ENCODE results near the gene LRMDA.

LRMDA gene

GRCh38 chr10:76038696-76039095, 607.3 kb downstream of the LRMDA start:
- H3K27ac ChIP-seq (ENCODE audit: low read depth, low read length), result no peak overlapping the region
- peaks cover 14% of the 10 kb centered on the region for H3K9me3 ChIP-seq (ENCODE audit: insufficient read depth, low read depth, low read length)
- no peaks in the 10 kb centered on the region for H3K27me3 ChIP-seq (ENCODE audit: insufficient read depth, low read length)
- H3K9ac ChIP-seq (ENCODE audit: low read depth, low read length), result no peak overlapping the region
- H3K36me3 ChIP-seq (ENCODE audit: insufficient read depth, low read length), result no peaks in the 10 kb centered on the region
- H3K4me3 ChIP-seq (ENCODE audit: low read length), result no peak overlapping the region
- H3K4me1 ChIP-seq (ENCODE audit: insufficient read depth, low read length), result peaks cover 15% of the 10 kb centered on the region

GRCh38 chr10:76040107-76040829, 608.8 kb downstream of the LRMDA start:
- peaks cover 14% of the 10 kb centered on the region for H3K9me3 ChIP-seq (ENCODE audit: insufficient read depth, low read depth, low read length)
- peaks cover 2% of the 10 kb centered on the region; the same call in 1 of the 2 replicates for H3K4me1 ChIP-seq (ENCODE audit: insufficient read depth, low read length)
- H3K4me3 ChIP-seq (ENCODE audit: low read length), result no peak overlapping the region
- no peaks in the 10 kb centered on the region; the same call in 1 of the 2 replicates for H3K27me3 ChIP-seq (ENCODE audit: insufficient read depth, low read length)
- H3K27ac ChIP-seq (ENCODE audit: low read depth, low read length), result no peak overlapping the region
- H3K36me3 ChIP-seq (ENCODE audit: insufficient read depth, low read length), result no peaks in the 10 kb centered on the region
- H3K9ac ChIP-seq (ENCODE audit: low read depth, low read length), result no peak overlapping the region
- 97% methylated on average over 4 of the region's 6 CpGs for WGBS

- Histone ChIP-seq H3K27me3 (ENCODE audit: insufficient read depth, low read length) (no peaks in the 10 kb centered on the region; the same call in 1 of the 2 replicates), H3K9ac (ENCODE audit: low read depth, low read length) (no peak overlapping the region), H3K4me1 (ENCODE audit: insufficient read depth, low read length) (no peaks in the 10 kb centered on the region), H3K4me3 (ENCODE audit: low read length) (no peak overlapping the region), H3K36me3 (ENCODE audit: insufficient read depth, low read length) (no peaks in the 10 kb centered on the region), H3K27ac (ENCODE audit: low read depth, low read length) (no peak overlapping the region), H3K9me3 (ENCODE audit: insufficient read depth, low read depth, low read length) (peaks cover 14% of the 10 kb centered on the region)
- WGBS, result 96% methylated on average over 6 of the region's 6 CpGs
Measured at GRCh38 chr10:76040830-76041220, 609.4 kb downstream of the LRMDA start.

GRCh38 chr10:76041551-76041950, 610.1 kb downstream of the LRMDA start:
- H3K27ac ChIP-seq (ENCODE audit: low read depth, low read length), result no peak overlapping the region
- WGBS, result 97% methylated on average over 5 of the region's 5 CpGs
- no peaks in the 10 kb centered on the region; the same call in 1 of the 2 replicates for H3K27me3 ChIP-seq (ENCODE audit: insufficient read depth, low read length)
- H3K9ac ChIP-seq (ENCODE audit: low read depth, low read length), result no peak overlapping the region
- H3K36me3 ChIP-seq (ENCODE audit: insufficient read depth, low read length), result no peaks in the 10 kb centered on the region
- H3K4me1 ChIP-seq (ENCODE audit: insufficient read depth, low read length), result no peaks in the 10 kb centered on the region
- peaks cover 14% of the 10 kb centered on the region for H3K9me3 ChIP-seq (ENCODE audit: insufficient read depth, low read depth, low read length)
- no peak overlapping the region for H3K4me3 ChIP-seq (ENCODE audit: low read length)

- no peaks in the 10 kb centered on the region for H3K4me1 ChIP-seq (ENCODE audit: insufficient read depth, low read length)
- H3K9ac ChIP-seq (ENCODE audit: low read depth, low read length), result no peak overlapping the region
- H3K27ac ChIP-seq (ENCODE audit: low read depth, low read length), result no peak overlapping the region
- 94% methylated on average over 2 of the region's 2 CpGs for WGBS
- H3K36me3 ChIP-seq (ENCODE audit: insufficient read depth, low read length), result no peaks in the 10 kb centered on the region
- H3K4me3 ChIP-seq (ENCODE audit: low read length), result no peak overlapping the region
- peaks cover 9% of the 10 kb centered on the region for H3K9me3 ChIP-seq (ENCODE audit: insufficient read depth, low read depth, low read length)
- H3K27me3 ChIP-seq (ENCODE audit: insufficient read depth, low read length), result no peaks in the 10 kb centered on the region; the same call in 1 of the 2 replicates
Measured at GRCh38 chr10:76043261-76043660, 611.8 kb downstream of the LRMDA start.

GRCh38 chr10:76044751-76045150, 613.3 kb downstream of the LRMDA start:
- Histone ChIP-seq H3K9me3 (ENCODE audit: insufficient read depth, low read depth, low read length) (no peaks in the 10 kb centered on the region), H3K36me3 (ENCODE audit: insufficient read depth, low read length) (no peaks in the 10 kb centered on the region), H3K9ac (ENCODE audit: low read depth, low read length) (no peak overlapping the region), H3K4me1 (ENCODE audit: insufficient read depth, low read length) (no peaks in the 10 kb centered on the region), H3K4me3 (ENCODE audit: low read length) (no peak overlapping the region), H3K27ac (ENCODE audit: low read depth, low read length) (no peak overlapping the region), H3K27me3 (ENCODE audit: insufficient read depth, low read length) (no peaks in the 10 kb centered on the region; the same call in 1 of the 2 replicates)

GRCh38 chr10:76045174-76045573, 613.8 kb downstream of the LRMDA start:
- H3K36me3 ChIP-seq (ENCODE audit: insufficient read depth, low read length), result no peaks in the 10 kb centered on the region
- no peak overlapping the region for H3K4me3 ChIP-seq (ENCODE audit: low read length)
- peaks cover under 1% of the 10 kb centered on the region; the same call in 1 of the 2 replicates for H3K4me1 ChIP-seq (ENCODE audit: insufficient read depth, low read length)
- no peaks in the 10 kb centered on the region for H3K9me3 ChIP-seq (ENCODE audit: insufficient read depth, low read depth, low read length)
- no peaks in the 10 kb centered on the region; the same call in 1 of the 2 replicates for H3K27me3 ChIP-seq (ENCODE audit: insufficient read depth, low read length)
- 90% methylated on average over 1 of the region's 1 CpG for WGBS
- H3K27ac ChIP-seq (ENCODE audit: low read depth, low read length), result no peak overlapping the region
- no peak overlapping the region for H3K9ac ChIP-seq (ENCODE audit: low read depth, low read length)

GRCh38 chr10:76047521-76047920, 616.1 kb downstream of the LRMDA start:
- H3K4me3 ChIP-seq (ENCODE audit: low read length), result no peak overlapping the region
- no peaks in the 10 kb centered on the region for H3K36me3 ChIP-seq (ENCODE audit: insufficient read depth, low read length)
- no peak overlapping the region for H3K9ac ChIP-seq (ENCODE audit: low read depth, low read length)
- no peak overlapping the region for H3K27ac ChIP-seq (ENCODE audit: low read depth, low read length)
- 95% methylated on average over 3 of the region's 3 CpGs for WGBS
- no peaks in the 10 kb centered on the region for H3K9me3 ChIP-seq (ENCODE audit: insufficient read depth, low read depth, low read length)
- H3K27me3 ChIP-seq (ENCODE audit: insufficient read depth, low read length), result no peaks in the 10 kb centered on the region; the same call in 1 of the 2 replicates
- H3K4me1 ChIP-seq (ENCODE audit: insufficient read depth, low read length), result peaks cover 10% of the 10 kb centered on the region; the same call in 1 of the 2 replicates

GRCh38 chr10:76049581-76050290, 618.3 kb downstream of the LRMDA start:
- Histone ChIP-seq H3K4me3 (ENCODE audit: low read length) (no peak overlapping the region), H3K9ac (ENCODE audit: low read depth, low read length) (no peak overlapping the region), H3K4me1 (ENCODE audit: insufficient read depth, low read length) (peaks cover 10% of the 10 kb centered on the region; the same call in 1 of the 2 replicates), H3K36me3 (ENCODE audit: insufficient read depth, low read length) (no peaks in the 10 kb centered on the region), H3K27ac (ENCODE audit: low read depth, low read length) (no peak overlapping the region), H3K27me3 (ENCODE audit: insufficient read depth, low read length) (no peaks in the 10 kb centered on the region; the same call in 1 of the 2 replicates), H3K9me3 (ENCODE audit: insufficient read depth, low read depth, low read length) (no peaks in the 10 kb centered on the region)
- WGBS, result 86% methylated on average over 4 of the region's 5 CpGs

GRCh38 chr10:76050291-76050625, 618.8 kb downstream of the LRMDA start:
- Histone ChIP-seq H3K9me3 (ENCODE audit: insufficient read depth, low read depth, low read length) (peaks cover 3% of the 10 kb centered on the region; the same call in 1 of the 2 replicates), H3K36me3 (ENCODE audit: insufficient read depth, low read length) (no peaks in the 10 kb centered on the region), H3K27ac (ENCODE audit: low read depth, low read length) (no peak overlapping the region), H3K9ac (ENCODE audit: low read depth, low read length) (no peak overlapping the region), H3K4me3 (ENCODE audit: low read length) (no peak overlapping the region), H3K4me1 (ENCODE audit: insufficient read depth, low read length) (peaks cover 10% of the 10 kb centered on the region; the same call in 1 of the 2 replicates), H3K27me3 (ENCODE audit: insufficient read depth, low read length) (no peaks in the 10 kb centered on the region)
